ENCODE data around the gene SIK2. TPM values are rescaled to one million over a fixed set of nuclear protein-coding genes. Genes with fewer than 3 reads are reported as not detected.

Gene SIK2
- total and polyA plus RNA-seq, 2 donors (not counting 3 experiments of a cell fraction or from before 2014, with no cell fraction given) = 14.6 to 17.1 TPM

DNA sequence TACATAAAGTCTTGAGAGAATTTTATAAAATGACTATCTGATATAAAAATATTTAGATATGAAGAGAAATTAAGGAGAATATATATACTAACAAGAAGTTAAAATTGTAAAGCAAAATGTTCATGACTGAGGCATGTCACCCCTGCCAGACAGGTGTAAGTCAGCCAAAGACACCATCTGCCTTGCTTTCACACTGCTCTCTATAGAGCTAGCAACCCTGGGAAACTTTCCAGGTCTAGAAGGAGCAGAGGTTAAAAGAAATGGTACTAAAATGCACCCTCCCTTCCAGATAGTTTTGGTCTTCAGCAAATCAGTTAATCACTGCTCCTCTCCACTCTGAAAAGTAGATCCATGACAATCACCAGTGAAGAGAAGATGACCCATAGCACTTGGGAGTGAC is 147.4 kb downstream of the SIK2 start:
- Histone ChIP-seq H3K79me2 (ENCODE audit: control insufficient read depth, insufficient read depth, low read length) (peaks cover under 1% of the 10 kb centered on the region), H3K36me3 (ENCODE audit: control insufficient read depth in 2 of 2, extremely low read depth in 1 of 2, insufficient read depth in 2 of 2, low read length in 2 of 2) (peaks cover 17 to 21% of the 10 kb centered on the region in 2 experiments), H3K4me1 (ENCODE audit: control insufficient read depth, extremely low read depth, insufficient read depth, low read length) (peaks cover 9% of the 10 kb centered on the region), H2AFZ (ENCODE audit: low read depth, low read length) (no peak overlapping the region), H3K27ac (ENCODE audit: insufficient read depth, low read depth, low read length) (no peak overlapping the region), H3K4me2 (ENCODE audit: insufficient read depth, low read length) (no peak overlapping the region), H3K9ac (replicated peaks; ENCODE audit: extremely low read depth, insufficient read depth, low read length) (no peak overlapping the region), H4K20me1 (replicated peaks; ENCODE audit: control insufficient read depth, extremely low read depth, insufficient read depth, low read length) (no peaks in the 10 kb centered on the region), H3K4me3 (replicated peaks in 1 of 3; ENCODE audit: insufficient read depth in 1 of 3, low read depth in 1 of 3, low read length in 3 of 3) (no peak overlapping the region), H3K27me3 (ENCODE audit: control insufficient read depth in 2 of 2, insufficient read depth in 2 of 2, low read length in 2 of 2) (no peaks in the 10 kb centered on the region), H3K9me3 (replicated peaks; ENCODE audit: control insufficient read depth, insufficient read depth, low read length) (no peaks in the 10 kb centered on the region), H3K9me1 (replicated peaks; ENCODE audit: control insufficient read depth, extremely low read depth, insufficient read depth, low read length) (no peaks in the 10 kb centered on the region)
- ChIA-PET POLR2A (no interaction called here), CTCF (interaction anchor here (0.6 to 1.5 kb wide), 3 partner anchors 17 to 145 kb away, joined by 3 to 4 read pairs (median 3); no protein-coding TSS in a partner anchor)
- DNase-seq (ENCODE audit: low read depth, low spot score) (no peak), FAIRE-seq (no peak)
- TF ChIP-seq CTCF (IDR thresholded peaks at IDR 0.05; ENCODE audit: extremely low read depth in 1 of 2, insufficient read depth in 1 of 2, low read depth in 1 of 2, low read length in 2 of 2) (no peak), MAX (IDR thresholded peaks at IDR 0.05; ENCODE audit: insufficient read depth, insufficient read length) (no peak)
- BruUV-seq (replicated peaks) = no TSS peak
- intact Hi-C loops (cut with micrococcal nuclease) = no loop called here
- dilution Hi-C loops (cut with MboI; ENCODE audit: extremely low pct_ligation_motif_present, low sequenced_read_pairs) = no loop called here

DNA sequence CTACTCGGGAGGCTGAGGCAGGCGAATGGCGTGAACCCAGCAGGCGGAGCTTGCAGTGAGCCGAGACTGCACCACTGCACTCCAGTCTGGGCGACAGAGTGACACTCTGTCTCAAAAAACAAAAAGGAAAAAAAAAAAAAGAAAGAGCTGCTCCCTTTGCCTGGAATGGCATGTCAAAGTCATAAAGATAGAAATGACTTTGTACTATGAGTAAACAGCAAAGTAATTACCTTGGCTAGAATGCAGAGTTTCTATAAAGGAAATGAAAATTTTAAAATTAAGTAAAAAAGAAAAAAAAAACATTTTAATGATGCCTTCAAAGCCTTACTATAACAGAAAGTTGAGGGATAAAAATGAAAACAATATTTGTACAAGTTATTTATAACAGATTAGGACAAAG is 153.8 kb downstream of the SIK2 start:
- FAIRE-seq (no peak), DNase-seq (ENCODE audit: low read depth, low spot score) (no peak)
- POLR2A ChIA-PET = no interaction called here

More for the DNA sequence above, 153.8 kb downstream of the SIK2 start:
- Histone ChIP-seq H3K36me3 (ENCODE audit: control insufficient read depth in 2 of 2, extremely low read depth in 1 of 2, insufficient read depth in 2 of 2, low read length in 2 of 2) (peaks cover 14 to 29% of the 10 kb centered on the region in 2 experiments), H3K27ac (ENCODE audit: insufficient read depth, low read depth, low read length) (no peak overlapping the region), H3K27me3 (ENCODE audit: control insufficient read depth in 2 of 2, insufficient read depth in 2 of 2, low read length in 2 of 2) (no peaks in the 10 kb centered on the region), H3K4me3 (replicated peaks in 1 of 3; ENCODE audit: insufficient read depth in 1 of 3, low read depth in 1 of 3, low read length in 3 of 3) (no peak overlapping the region), H3K9me1 (replicated peaks; ENCODE audit: control insufficient read depth, extremely low read depth, insufficient read depth, low read length) (no peaks in the 10 kb centered on the region), H3K9ac (replicated peaks; ENCODE audit: extremely low read depth, insufficient read depth, low read length) (no peak overlapping the region), H3K9me3 (replicated peaks; ENCODE audit: control insufficient read depth, insufficient read depth, low read length) (no peaks in the 10 kb centered on the region), H4K20me1 (replicated peaks; ENCODE audit: control insufficient read depth, extremely low read depth, insufficient read depth, low read length) (peaks cover 2% of the 10 kb centered on the region), H2AFZ (ENCODE audit: low read depth, low read length) (no peak overlapping the region), H3K4me1 (ENCODE audit: control insufficient read depth, extremely low read depth, insufficient read depth, low read length) (no peaks in the 10 kb centered on the region), H3K4me2 (ENCODE audit: insufficient read depth, low read length) (no peak overlapping the region), H3K79me2 (ENCODE audit: control insufficient read depth, insufficient read depth, low read length) (no peaks in the 10 kb centered on the region)
- TF ChIP-seq EZH2 (IDR thresholded peaks at IDR 0.05; ENCODE audit: borderline replicate concordance, low read depth, low read length, severe bottlenecking) = no peak
- TF ChIP-seq GATA2 (IDR thresholded peaks at IDR 0.05; ENCODE audit: insufficient read depth, insufficient read length, low read depth, low read length) = no peak
- TF ChIP-seq CTCF (IDR thresholded peaks at IDR 0.05; ENCODE audit: extremely low read depth in 1 of 2, insufficient read depth in 1 of 2, low read depth in 1 of 2, low read length in 2 of 2) = no peak
- no peak for TF ChIP-seq FOS (IDR thresholded peaks at IDR 0.05; ENCODE audit: borderline replicate concordance, insufficient read depth, low read length)
- no peak for TF ChIP-seq JUN (IDR thresholded peaks at IDR 0.05; ENCODE audit: borderline replicate concordance, insufficient read depth, insufficient read length, low read depth)
- no peak for TF ChIP-seq MYC (IDR thresholded peaks at IDR 0.05; ENCODE audit: low read depth, low read length)
- TF ChIP-seq POLR2A (IDR thresholded peaks at IDR 0.05; ENCODE audit: low read depth, low read length) = no peak
- TF ChIP-seq MAX (IDR thresholded peaks at IDR 0.05; ENCODE audit: insufficient read depth, insufficient read length) = no peak
- TF ChIP-seq POLR2AphosphoS5 (IDR thresholded peaks at IDR 0.05; ENCODE audit: insufficient read depth, low read depth, low read length) = no peak
- dilution Hi-C loops (cut with MboI; ENCODE audit: extremely low pct_ligation_motif_present, low sequenced_read_pairs) (no loop called here), intact Hi-C loops (cut with micrococcal nuclease) (no loop called here)
- CTCF ChIA-PET = interaction anchor here (1.0 to 1.5 kb wide), 3 partner anchors 9 to 21 kb away, joined by 4 to 5 read pairs (median 4); no protein-coding TSS in a partner anchor
- BruUV-seq (replicated peaks) = no TSS peak
